Measurements from ENCODE around the gene ZNF519. TPM values are rescaled to one million over a fixed set of nuclear protein-coding genes. Genes with fewer than 3 reads are reported as not detected.

Gene ZNF519
- total RNA-seq, 1 experiment from 2014 or later, result 5.9 TPM

- no peaks in the 10 kb centered on the region for H4K20me1 ChIP-seq (ENCODE audit: low read length)
- no TSS peak for BruUV-seq (replicated peaks)
- ChIA-PET POLR2A (ENCODE audit: unreplicated experiment) (no interaction called here), CTCF (no interaction called here)
- no peaks in the 10 kb centered on the region for H3K4me1 ChIP-seq (ENCODE audit: insufficient read depth, low read length)
- H3K4me3 ChIP-seq (ENCODE audit: low read length), result no peak overlapping the region
- TF ChIP-seq EZH2 (IDR thresholded peaks at IDR 0.05; ENCODE audit: low read length, unreplicated experiment), result no peak
- H3K36me3 ChIP-seq (ENCODE audit: low read depth, low read length), result no peaks in the 10 kb centered on the region
- intact Hi-C loops (cut with micrococcal nuclease), result no loop called here
- H3F3A ChIP-seq (ENCODE audit: low read length, unreplicated experiment), result no peaks in the 10 kb centered on the region
- H3K4me2 ChIP-seq (ENCODE audit: low read length), result no peak overlapping the region
- no peak overlapping the region for H2AFZ ChIP-seq (ENCODE audit: low read length)
- no peak for DNase-seq
- no peak overlapping the region for H3K27ac ChIP-seq (ENCODE audit: low read length)
- no peak for ATAC-seq
- peaks cover 35% of the 10 kb centered on the region for H3K27me3 ChIP-seq (ENCODE audit: low read length)
- H3K9me3 ChIP-seq (ENCODE audit: low read length), result no peaks in the 10 kb centered on the region
- H3K9me2 ChIP-seq (replicated peaks; ENCODE audit: low read length), result no peaks in the 10 kb centered on the region
- H3K9ac ChIP-seq (ENCODE audit: low read length), result no peak overlapping the region
- no peaks in the 10 kb centered on the region for H3K79me2 ChIP-seq (ENCODE audit: low read length)
Observed at GRCh38 chr18:14053661-14054060, 78.6 kb downstream of the ZNF519 start.

Other genes with a start within 250 kb of the ZNF519 start
- gene MC2R, start 216.9 kb downstream of the ZNF519 start, total RNA-seq (2014; rRNA removed), result not detected in 2 replicates